GM21528 (cell line): ENCODE data around the gene OR5AK2.
"Not testable (repeated sequence)": the region's sequence is repeated elsewhere in the genome, so short reads cannot be mapped to it uniquely, and the experiment has no call there.

Source experiments
- ATAC-seq: cut with Tn5 transposase; IDR thresholded peaks from one replicate; pipeline ENCODE4 v1.9.1; 2021; ENCODE audit warnings: mild to moderate bottlenecking, moderate library complexity; ENCODE audit not compliant: unreplicated experiment, low FRiP score

The OR5AK2 gene, protein sequence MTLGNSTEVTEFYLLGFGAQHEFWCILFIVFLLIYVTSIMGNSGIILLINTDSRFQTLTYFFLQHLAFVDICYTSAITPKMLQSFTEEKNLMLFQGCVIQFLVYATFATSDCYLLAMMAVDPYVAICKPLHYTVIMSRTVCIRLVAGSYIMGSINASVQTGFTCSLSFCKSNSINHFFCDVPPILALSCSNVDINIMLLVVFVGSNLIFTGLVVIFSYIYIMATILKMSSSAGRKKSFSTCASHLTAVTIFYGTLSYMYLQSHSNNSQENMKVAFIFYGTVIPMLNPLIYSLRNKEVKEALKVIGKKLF

DNA sequence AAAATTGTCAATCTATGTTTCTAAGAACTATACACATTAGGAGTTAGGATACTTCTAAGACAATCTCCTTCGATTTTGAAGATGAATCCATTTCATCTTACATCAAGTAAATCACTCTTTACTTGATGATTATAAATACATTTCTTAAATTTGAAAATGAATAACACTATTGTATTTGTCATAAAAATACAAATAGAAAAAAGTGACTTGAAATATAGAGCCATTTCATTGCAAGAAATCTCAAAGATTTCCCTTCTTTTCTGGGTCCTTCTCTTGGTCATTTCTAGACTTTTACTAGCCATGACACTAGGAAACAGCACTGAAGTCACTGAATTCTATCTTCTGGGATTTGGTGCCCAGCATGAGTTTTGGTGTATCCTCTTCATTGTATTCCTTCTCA lies at the start of gene OR5AK2:
OR5AK2 (plus strand) TSS at position 301 of the 400 bp plus-strand sequence; CDS start at position 301, 0 bp downstream.
- ATAC-seq: no peak

DNA sequence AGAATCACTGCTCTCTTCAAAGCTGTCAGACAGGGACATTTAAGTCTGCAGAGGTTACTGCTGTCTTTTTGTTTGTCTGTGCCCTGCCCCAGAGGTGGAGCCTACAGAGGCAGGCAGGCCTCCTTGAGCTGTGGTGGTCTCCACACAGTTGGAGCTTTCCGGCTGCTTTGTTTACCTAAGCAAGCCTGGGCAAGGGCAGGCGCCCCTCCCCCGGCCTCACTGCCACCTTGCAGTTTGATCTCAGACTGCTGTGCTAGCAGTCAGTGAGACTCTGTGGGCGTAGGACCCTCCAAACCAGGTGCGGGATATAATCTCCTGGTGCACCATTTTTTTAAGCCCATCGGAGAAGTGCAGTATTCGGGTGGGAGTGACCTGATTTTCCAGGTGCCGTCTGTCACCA lies 43.2 kb upstream of the OR5AK2 start:
- not testable (repeated sequence) for ATAC-seq

DNA sequence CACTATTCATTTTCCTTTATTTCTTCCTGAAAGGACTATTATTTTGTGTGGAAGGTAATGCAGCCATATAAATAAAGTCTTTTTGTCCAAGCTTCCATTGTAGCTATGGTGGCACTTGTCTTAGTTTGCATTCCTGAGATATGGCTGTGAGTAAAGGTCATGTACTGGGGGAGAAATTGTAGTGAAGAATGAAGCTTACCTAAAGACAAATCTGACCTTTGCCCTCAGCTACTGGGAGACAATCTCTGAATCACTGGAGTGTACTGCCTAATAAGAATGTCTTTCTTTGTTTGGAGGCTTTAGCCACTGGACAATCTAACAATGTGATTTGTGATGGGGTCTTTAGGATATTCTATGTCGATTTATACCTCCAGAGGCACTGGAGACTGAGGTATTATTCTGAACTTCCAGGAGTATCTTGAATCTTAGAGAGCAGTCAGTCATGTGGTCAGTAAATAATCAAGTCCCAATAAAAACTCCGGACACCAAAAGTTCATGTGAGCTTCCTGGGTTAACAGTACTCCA lies 39.7 kb upstream of the OR5AK2 start:
- no peak for ATAC-seq

DNA sequence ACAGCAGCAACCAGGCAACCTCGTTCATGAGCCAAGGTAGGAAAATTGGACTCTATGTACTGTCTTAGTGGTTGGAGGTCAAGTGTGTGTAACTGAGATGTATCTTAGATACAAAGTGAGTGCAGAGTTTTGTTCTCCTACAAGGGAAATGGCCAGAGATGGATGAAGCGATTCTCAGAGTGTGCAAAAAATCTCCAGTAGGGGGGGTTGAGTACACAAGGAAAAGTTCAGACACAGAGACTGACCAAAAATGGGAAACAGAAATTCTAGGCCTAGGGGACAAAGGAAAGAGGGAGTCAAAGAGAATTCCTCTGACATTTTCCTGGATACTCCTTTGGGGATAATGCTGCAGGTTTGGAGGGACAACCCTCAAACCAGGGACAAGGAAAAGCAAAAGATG lies 38.2 kb upstream of the OR5AK2 start:
- no peak for ATAC-seq

DNA sequence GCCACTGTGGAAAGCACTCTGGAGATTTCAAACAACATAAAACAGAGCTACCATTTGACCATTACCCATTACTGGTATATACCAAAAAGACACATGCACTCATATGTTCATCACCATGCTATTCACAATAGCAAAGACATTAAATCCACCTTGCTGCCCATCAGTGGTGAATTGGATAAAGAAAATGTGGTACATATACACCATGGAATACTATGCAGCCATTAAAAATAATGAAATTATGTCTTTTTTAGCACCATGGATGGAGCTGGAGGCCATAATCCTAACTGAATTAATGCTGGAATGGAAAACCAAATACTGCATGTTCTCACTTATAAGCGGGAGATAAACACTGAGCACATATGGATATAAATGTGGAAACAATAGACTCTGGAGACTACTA lies 34.8 kb upstream of the OR5AK2 start:
- not testable (repeated sequence) for ATAC-seq

DNA sequence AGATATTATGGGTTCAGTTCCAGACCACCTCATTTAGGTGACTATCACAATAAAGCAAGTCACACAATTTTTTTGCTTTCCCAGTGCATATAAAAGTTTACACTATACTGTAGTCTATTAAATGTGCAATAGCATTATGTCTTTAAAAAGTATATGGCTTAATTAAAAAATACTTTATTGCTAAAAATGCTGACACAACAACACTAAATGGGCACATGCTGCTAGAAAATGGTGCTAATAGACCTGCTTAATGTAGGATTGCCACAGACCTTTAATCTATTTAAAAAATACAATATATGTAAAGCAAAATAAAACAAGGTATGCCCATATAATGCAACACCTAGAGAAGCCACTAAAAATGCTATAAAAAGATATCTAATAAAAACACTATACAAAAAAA lies 27.1 kb upstream of the OR5AK2 start:
- no peak for ATAC-seq

DNA sequence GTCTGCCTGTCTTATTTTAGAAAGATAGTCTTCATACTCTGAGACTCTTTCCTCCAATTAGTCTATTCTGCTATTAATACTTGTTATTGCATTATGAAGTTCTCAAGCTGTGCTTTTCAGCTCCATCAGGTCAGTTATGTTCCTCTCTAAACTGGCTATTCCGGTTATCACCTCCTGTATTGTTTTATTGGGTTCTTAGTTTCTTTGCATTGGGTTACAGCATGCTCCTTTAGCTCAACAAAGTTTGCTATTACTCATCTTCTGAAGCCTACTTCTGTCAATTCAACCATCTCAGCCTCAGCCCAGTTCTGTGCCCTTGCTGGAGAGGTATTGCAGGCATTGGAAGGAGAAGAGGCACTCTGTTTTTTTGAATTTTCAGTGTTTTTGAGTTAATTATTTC lies 21.0 kb upstream of the OR5AK2 start:
- no peak for ATAC-seq

DNA sequence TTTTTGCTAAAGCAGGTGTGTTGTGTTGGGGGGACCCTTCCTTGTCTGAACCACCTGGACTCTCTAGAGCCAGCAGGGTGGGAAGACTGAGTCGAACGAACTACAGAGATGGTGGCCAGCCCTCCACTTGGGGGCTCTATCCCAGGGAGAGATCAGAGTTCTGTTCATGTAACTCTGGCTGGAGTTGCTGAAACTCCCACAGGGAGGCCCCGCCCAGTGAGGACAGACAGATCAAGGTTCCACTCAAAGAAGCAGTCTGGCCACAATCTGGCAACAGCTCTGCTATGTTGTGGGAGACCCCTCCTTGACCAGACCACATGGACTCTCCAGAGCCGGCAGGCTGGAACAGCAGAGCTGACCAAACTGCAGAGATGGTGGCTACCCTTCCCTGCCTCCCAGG lies 20.2 kb upstream of the OR5AK2 start:
- ATAC-seq: no peak

DNA sequence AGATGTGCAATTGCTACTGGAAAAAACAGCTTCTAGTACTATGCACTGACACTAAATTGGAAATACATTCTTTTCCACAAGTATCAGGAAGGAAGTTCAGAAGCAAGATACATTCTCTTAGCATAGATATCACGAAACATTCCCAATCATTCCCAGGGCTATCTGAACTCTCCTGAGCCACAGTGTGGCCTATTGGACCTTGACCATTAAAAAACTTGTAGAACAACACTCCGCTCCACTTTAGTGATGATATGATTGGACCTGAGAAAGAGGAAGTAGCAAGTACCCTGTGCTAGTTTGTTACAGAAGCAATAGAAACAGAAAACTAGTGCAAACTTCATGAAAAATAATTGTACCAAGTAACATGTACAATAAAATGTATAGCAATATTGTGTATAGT lies 11.4 kb upstream of the OR5AK2 start:
- no peak for ATAC-seq

DNA sequence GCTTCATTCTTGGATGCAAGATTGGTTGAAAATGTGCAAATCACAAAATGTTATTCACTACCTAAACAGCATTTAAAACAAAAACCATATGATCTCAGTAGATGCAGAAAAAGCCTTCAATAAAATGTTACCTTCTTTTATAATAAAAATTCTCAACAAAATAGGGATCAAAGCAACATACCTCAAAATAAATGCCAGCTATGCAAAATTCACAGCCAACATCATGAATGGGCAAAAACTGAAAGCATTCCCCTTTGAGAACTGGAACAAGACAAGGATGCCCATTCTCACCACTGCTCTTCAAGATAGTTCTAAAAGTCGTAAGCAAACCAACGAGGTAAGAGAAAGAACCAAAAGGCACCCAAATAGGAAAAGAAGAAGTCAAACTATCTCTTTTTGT lies 2.0 kb downstream of the OR5AK2 start:
- no peak for ATAC-seq

DNA sequence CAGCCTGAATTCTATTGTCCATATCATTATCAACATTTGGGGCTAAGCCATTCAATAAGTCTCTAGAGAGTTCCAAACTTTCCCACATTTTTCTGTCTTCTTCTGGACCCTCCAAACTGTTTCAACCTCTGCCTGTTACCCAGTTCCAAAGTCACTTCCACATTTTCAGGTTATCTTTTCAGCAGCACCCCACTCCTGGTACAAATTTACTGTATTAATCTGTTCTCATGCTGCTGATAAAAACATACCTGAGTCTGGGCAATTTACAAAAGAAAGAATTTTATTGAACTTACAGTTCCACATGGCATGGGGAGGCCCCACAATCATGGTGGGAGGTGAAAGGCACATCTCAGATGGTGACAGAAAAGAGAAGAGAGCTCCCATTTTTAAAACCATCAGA lies 5.8 kb downstream of the OR5AK2 start:
- no peak for ATAC-seq

DNA sequence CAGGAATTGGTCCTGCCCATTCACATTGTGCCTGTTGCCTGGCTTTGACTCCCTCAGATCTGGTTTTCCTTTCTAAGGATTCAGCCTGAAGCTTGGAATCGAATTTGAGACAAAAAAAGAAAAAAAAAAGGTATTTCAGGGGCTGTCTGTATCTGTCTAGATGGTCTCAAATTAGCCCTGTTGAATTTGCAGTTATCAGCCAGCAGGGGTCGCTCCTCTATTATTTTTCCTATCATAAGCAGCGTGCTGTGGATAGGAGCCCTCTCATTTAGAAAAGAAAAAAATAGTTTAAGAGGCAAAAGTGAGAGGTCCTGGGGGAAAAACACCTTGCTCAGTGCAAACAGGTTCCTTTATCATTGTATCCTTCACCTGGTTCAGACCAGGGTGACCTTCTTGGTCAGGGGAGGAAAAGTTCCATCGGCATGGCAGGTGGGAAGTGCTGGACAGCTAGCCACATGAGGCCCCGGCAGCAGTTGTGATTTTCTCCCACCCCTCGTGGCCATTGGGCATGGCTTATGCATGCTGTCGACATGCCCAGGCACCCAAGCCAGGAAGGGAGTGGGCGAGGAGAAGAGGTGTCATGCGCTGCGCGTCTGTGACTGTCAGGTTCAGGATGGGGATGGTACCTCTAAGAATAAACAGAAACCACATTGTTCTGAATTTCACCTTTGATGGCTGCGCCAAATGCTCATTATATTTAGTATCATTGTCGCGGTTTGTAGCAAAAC lies 13.1 kb downstream of the OR5AK2 start:
- no peak for ATAC-seq

DNA sequence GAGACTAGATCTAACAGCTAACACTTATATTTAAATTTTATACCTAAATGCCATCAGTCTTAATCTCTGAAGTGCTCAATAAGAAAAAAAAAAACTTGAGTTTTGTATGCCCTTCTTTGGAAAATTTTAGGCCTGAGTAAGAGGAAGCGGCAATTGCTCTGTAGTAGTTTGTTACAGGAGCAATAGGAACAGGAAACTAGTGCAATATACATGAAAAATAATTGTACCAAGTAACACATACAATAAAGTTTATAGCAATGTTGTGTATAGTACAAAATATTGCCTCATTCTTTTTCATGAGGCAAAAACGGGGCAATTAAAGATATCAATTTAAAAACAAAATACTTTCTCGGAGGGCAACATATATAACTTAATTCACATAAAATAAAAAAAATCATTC lies 19.7 kb downstream of the OR5AK2 start:
- no peak for ATAC-seq

DNA sequence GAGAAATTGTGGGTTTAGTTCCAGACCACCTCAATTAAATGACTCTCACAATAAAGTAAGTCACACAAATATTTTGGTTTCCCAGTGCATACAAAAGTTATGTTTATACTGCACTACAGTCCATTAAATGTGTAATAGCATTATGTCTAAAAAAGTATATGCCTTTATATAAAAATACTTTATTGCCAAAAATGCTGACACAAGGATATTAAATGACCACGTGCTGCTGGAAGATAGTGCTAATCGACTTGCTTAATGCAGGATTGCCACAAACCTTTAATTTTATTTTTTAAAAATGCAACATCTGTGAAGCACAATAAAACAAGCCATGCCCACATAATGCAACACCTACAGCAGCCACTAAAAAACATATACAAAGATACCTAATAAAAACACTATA lies 27.0 kb downstream of the OR5AK2 start:
- no peak for ATAC-seq

DNA sequence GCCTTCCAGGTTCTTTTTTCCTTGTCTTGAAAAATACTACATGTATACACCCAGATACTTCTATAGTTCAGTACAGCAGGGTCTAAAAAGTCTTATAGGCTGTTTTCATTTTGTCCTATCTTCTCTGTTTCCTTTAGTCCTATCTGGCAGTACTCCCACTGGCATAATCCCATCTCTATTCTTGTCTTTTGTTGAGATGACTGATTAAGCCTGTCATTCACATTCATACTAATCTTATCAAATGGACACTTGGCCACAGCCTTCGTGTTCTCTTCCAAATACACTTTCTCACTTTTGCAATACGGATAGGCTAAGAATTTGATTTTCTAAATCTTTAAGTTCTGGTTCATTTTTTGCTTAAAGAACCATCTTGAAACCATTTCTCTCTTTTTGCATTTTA lies 42.8 kb downstream of the OR5AK2 start:
- ATAC-seq: no peak
